WERI-Rb-1 (cell line): Measurements from ENCODE around the gene EPB41L5.

Source experiments
- DNase-seq: peaks from one replicate; pipeline ENCODE4 v3.0.0-alpha.2; 2020
- H3K27ac ChIP-seq: fragments of 250-450 bp; sonication (Bioruptor Pico); 2 replicates; pipeline ENCODE4 v1.5.1; 2020; ENCODE audit warnings: mild to moderate bottlenecking, moderate library complexity
- H3K27me3 ChIP-seq: fragments of 250-450 bp; sonication (Bioruptor Pico); 2 replicates; pipeline ENCODE4 v1.5.1; 2021; ENCODE audit warnings: mild to moderate bottlenecking, low read depth, moderate library complexity; ENCODE audit not compliant: insufficient read depth, severe bottlenecking
- H3K36me3 ChIP-seq: fragments of 250-450 bp; sonication (Bioruptor Pico); 2 replicates; pipeline ENCODE4 v1.5.1; 2020; ENCODE audit warnings: mild to moderate bottlenecking, moderate library complexity
- H3K4me3 ChIP-seq: 2 replicates; pipeline ENCODE4 v1.5.1; 2011; ENCODE audit warnings: low read depth, mild to moderate bottlenecking, control low read depth, low read length
- H3K9me3 ChIP-seq: fragments of 250-450 bp; sonication (Bioruptor Pico); 2 replicates; pipeline ENCODE4 v1.5.1; 2021; ENCODE audit warnings: mild to moderate bottlenecking, moderate library complexity; ENCODE audit not compliant: severe bottlenecking
- CTCF ChIP-seq: IDR thresholded peaks from 2 replicates; pipeline ENCODE4 v1.5.1; 2011; ENCODE audit warnings: low read depth, mild to moderate bottlenecking, control low read depth, inconsistent platforms, low read length

Gene EPB41L5

GRCh38 chr2:120108749-120109148 is 95.9 kb downstream of the EPB41L5 start:
- Histone ChIP-seq H3K27me3 (no peaks in the 10 kb centered on the region), H3K4me3 (no peak overlapping the region), H3K36me3 (peaks cover 10% of the 10 kb centered on the region), H3K9me3 (no peaks in the 10 kb centered on the region), H3K27ac (no peak overlapping the region)
- DNase-seq = no peak
- TF ChIP-seq CTCF = no peak

GRCh38 chr2:120109186-120110061 is 96.5 kb downstream of the EPB41L5 start:
- H3K27me3 ChIP-seq = no peaks in the 10 kb centered on the region
- H3K36me3 ChIP-seq = peaks cover 3% of the 10 kb centered on the region; the same call in 1 of the 2 replicates
- no peak overlapping the region for H3K27ac ChIP-seq
- H3K4me3 ChIP-seq = no peak overlapping the region
- no peak for TF ChIP-seq CTCF
- no peaks in the 10 kb centered on the region for H3K9me3 ChIP-seq
- peak; percentile 8 for DNase-seq

- no peak overlapping the region for H3K27ac ChIP-seq
- TF ChIP-seq CTCF = no peak
- DNase-seq = no peak
- no peaks in the 10 kb centered on the region for H3K9me3 ChIP-seq
- H3K27me3 ChIP-seq = no peaks in the 10 kb centered on the region
- no peak overlapping the region for H3K4me3 ChIP-seq
- H3K36me3 ChIP-seq = 0 out of 2 replicates have a peak, but pooled peaks cover 3% of the 10 kb centered on the region
Measured at GRCh38 chr2:120110062-120110362, 97.1 kb downstream of the EPB41L5 start.

- Histone ChIP-seq H3K27me3 (no peaks in the 10 kb centered on the region), H3K9me3 (no peaks in the 10 kb centered on the region), H3K27ac (no peak overlapping the region), H3K36me3 (0 out of 2 replicates have a peak, but pooled peaks cover 3% of the 10 kb centered on the region), H3K4me3 (no peak overlapping the region)
- peak; percentile 16 for DNase-seq
- TF ChIP-seq CTCF = no peak
Measured at GRCh38 chr2:120110507-120110906, 97.6 kb downstream of the EPB41L5 start.

GRCh38 chr2:120111193-120111592 is 98.3 kb downstream of the EPB41L5 start:
- no peaks in the 10 kb centered on the region for H3K27me3 ChIP-seq
- no peak for TF ChIP-seq CTCF
- no peaks in the 10 kb centered on the region for H3K9me3 ChIP-seq
- H3K4me3 ChIP-seq = no peak overlapping the region
- H3K36me3 ChIP-seq = 0 out of 2 replicates have a peak, but pooled peaks cover 3% of the 10 kb centered on the region
- no peak overlapping the region for H3K27ac ChIP-seq
- no peak for DNase-seq

- no peaks in the 10 kb centered on the region for H3K27me3 ChIP-seq
- no peak overlapping the region for H3K27ac ChIP-seq
- H3K9me3 ChIP-seq = peaks cover 2% of the 10 kb centered on the region
- no peak for TF ChIP-seq CTCF
- H3K36me3 ChIP-seq = no peaks in the 10 kb centered on the region
- DNase-seq = no peak
- H3K4me3 ChIP-seq = no peak overlapping the region
Measured at GRCh38 chr2:120118018-120118417, 105.1 kb downstream of the EPB41L5 start.
